AG09309 (cell line): Measurements from ENCODE around the gene UBR4.

Experiments
- DNase-seq: peaks from one replicate; pipeline ENCODE4 v3.0.0-alpha.2; 2010; ENCODE audit warnings: low read depth
- H3K4me3 ChIP-seq: 2 replicates; pipeline ENCODE4 v1.5.1; 2011; ENCODE audit warnings: mild to moderate bottlenecking, low read depth, low read length, moderate library complexity; ENCODE audit not compliant: control insufficient read depth
- TF ChIP-seq, protein P1 (sequence below): IDR thresholded peaks from 2 replicates; pipeline ENCODE4 v1.5.1; 2011; ENCODE audit warnings: mild to moderate bottlenecking, low read depth, low read length, inconsistent platforms; ENCODE audit not compliant: insufficient read depth, control insufficient read depth; ENCODE audit errors: missing control alignments

The UBR4 gene

DNA sequence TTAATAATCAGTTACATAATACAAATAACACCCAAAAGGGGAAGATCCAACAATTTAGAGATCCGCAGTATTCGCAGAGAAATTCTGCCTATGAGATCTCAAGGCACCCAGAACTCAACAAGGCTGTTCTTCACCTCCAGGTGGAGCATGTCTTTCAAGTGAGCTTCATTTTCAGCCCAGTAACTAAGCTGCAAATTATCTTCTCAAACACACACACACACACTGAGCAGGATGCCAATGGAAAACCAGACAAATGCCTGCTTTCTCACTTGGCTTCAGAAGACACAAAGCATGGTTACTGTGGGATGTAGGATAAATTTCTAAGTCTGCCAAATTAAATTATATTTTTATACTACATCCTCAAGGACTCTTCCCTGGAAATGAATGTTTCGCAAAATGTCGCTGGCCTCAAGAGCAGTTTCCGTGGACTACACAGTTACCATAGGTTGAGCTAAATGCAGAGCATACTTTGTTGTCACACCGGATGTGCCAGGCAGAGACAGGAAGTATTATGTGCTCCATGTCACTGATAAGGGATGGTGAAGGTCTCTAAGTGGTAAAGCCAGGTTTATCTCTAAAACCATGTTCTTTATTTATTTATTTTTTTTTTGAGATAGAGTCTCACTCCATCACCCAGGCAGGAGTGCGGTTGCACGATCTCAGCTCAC lies 30.3 kb downstream of the UBR4 start:
- DNase-seq, result no peak
- TF ChIP-seq, protein P1, sequence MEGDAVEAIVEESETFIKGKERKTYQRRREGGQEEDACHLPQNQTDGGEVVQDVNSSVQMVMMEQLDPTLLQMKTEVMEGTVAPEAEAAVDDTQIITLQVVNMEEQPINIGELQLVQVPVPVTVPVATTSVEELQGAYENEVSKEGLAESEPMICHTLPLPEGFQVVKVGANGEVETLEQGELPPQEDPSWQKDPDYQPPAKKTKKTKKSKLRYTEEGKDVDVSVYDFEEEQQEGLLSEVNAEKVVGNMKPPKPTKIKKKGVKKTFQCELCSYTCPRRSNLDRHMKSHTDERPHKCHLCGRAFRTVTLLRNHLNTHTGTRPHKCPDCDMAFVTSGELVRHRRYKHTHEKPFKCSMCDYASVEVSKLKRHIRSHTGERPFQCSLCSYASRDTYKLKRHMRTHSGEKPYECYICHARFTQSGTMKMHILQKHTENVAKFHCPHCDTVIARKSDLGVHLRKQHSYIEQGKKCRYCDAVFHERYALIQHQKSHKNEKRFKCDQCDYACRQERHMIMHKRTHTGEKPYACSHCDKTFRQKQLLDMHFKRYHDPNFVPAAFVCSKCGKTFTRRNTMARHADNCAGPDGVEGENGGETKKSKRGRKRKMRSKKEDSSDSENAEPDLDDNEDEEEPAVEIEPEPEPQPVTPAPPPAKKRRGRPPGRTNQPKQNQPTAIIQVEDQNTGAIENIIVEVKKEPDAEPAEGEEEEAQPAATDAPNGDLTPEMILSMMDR, result peak; percentile 38
- no peak overlapping the region for H3K4me3 ChIP-seq

- no peak overlapping the region for H3K4me3 ChIP-seq
- DNase-seq, result no peak
- TF ChIP-seq, protein P1, result no peak
These were observed 31.2 kb downstream of the UBR4 start for GRCh38 chr1:19178734-19179398.

DNA sequence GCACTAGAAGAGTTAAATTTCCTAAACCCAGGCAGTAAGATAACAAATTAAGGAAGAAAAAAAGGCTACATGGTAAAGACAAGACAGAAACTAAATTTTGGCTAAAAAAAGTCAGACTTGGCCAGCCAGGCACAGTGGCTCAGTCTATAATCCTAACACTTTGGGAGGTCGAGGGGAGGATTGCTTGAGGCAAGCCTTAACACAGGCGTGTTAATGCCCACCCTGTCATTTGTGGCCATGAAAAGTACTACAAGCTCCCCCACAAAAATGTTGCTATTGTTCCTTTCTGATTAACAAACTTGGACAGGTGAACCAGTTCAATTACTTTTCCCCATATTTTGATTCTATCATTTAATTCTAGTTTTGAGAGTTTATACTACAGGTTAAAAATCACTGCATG lies 32.3 kb downstream of the UBR4 start:
- H3K4me3 ChIP-seq, result no peak overlapping the region
- TF ChIP-seq, protein P1, result no peak
- no peak for DNase-seq

GRCh38 chr1:19169642-19170041 lies 40.4 kb downstream of the UBR4 start:
- no peak overlapping the region for H3K4me3 ChIP-seq
- TF ChIP-seq, protein P1, result no peak
- DNase-seq, result peak; percentile 8

DNA sequence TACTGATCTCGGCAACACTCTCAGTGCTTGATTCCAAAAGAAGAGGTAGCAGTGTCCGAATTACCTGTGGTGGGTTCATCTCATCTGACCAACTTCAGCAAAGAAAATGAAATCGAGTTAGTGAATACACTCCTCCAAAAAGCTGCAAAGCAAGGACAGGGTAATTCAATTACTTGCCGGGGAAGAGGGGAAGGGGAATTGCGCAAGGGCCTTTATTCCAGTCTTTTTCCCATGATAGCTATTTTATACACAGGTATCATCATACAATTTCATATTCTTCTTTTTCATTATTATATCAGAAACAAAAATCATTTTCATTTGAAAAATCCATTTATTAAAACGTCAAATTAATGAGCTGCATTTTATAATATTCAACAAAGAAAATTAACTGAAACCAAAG lies 42.9 kb downstream of the UBR4 start:
- no peak for DNase-seq
- H3K4me3 ChIP-seq, result no peak overlapping the region
- TF ChIP-seq, protein P1, result no peak

GRCh38 chr1:19166066-19166465 lies 44.0 kb downstream of the UBR4 start:
- TF ChIP-seq, protein P1, result no peak
- DNase-seq, result no peak
- H3K4me3 ChIP-seq, result no peak overlapping the region
